H1 (cell line): Measurements from ENCODE around the gene SAMM50. TPM values are rescaled to one million over a fixed set of nuclear protein-coding genes. Genes with fewer than 3 reads are reported as not detected.

Source experiments
- E2F6 ChIP-seq: IDR thresholded peaks from 2 replicates; pipeline ENCODE4 v1.6.1; 2012; ENCODE audit warnings: inconsistent platforms
- FOSL1 ChIP-seq: IDR thresholded peaks from 2 replicates; pipeline ENCODE4 v1.6.1; 2011; ENCODE audit warnings: mild to moderate bottlenecking, low read depth, low read length, moderate library complexity; ENCODE audit not compliant: insufficient read depth
- GTF2F1 ChIP-seq: IDR thresholded peaks from 2 replicates; pipeline ENCODE4 v1.6.1; 2012; ENCODE audit warnings: low read depth, low read length, improper control_type of control experiment, borderline replicate concordance
- KDM5A ChIP-seq: fragments of 200-600 bp; IDR thresholded peaks from 2 replicates; pipeline ENCODE4 v1.7.1; 2012; ENCODE audit warnings: mild to moderate bottlenecking, low read length, inconsistent platforms, mixed read lengths
- PHF8 ChIP-seq: fragments of 200-600 bp; sonication (generic); conservative IDR thresholded peaks from 2 replicates; pipeline ENCODE4 v1.7.1; 2012; ENCODE audit warnings: low read depth, mild to moderate bottlenecking, inconsistent platforms, low read length, moderate library complexity
- SIN3A ChIP-seq, 2 experiments: IDR thresholded peaks in 1 of 2; conservative IDR thresholded peaks in 1 of 2; 2 replicates each; pipeline ENCODE4 v1.6.1; 2011 to 2012; ENCODE audit warnings: low read length in 2 of 2, improper control_type of control experiment in 1 of 2, low read depth in 1 of 2, mild to moderate bottlenecking in 1 of 2
- TAF1 ChIP-seq: IDR thresholded peaks from 2 replicates; pipeline ENCODE4 v1.6.1; 2011; ENCODE audit warnings: mild to moderate bottlenecking, low read depth, low read length
- polyA plus RNA-seq, 7 experiments: library from polyadenylated mRNA; depleted of rRNA in 3 of 7; stranded (reverse) in 5 of 7; unstranded in 2 of 7; fragments of >200 nt in 5 of 7; fragments of 200-250 nt in 2 of 7; gene quantifications; 1 replicate in 5 of 7; 2 replicates in 1 of 7; 4 replicates in 1 of 7; pipeline versions ENCODE4 v1.2.1 to v1.2.3, GENCODE V29; 2011 to 2013; ENCODE audit warnings: missing spikeins in 2 of 7, mixed read lengths in 2 of 7
- total RNA-seq: library from RNA; stranded (reverse); fragmentation: NEBNext Ultra II Directional; extraction: Animal tissue kit (Norgen Biotek cat#: 25700); gene quantifications from 2 replicates; pipeline ENCODE4 v1.2.1, GENCODE V29; 2021

SAMM50 gene
- total and polyA plus RNA-seq, 2 of the 8 experiments (the other 6 are each of a cell fraction or from before 2014, with no cell fraction given), result 45.4 to 70.3 TPM

- TF ChIP-seq FOSL1 (no peak), GTF2F1 (no peak), TAF1 (peak; percentile 70; the same call in 1 of the 2 replicates), PHF8 (peak; percentile 70; the same call in 1 of the 2 replicates), SIN3A (conservative IDR thresholded peaks at IDR 0.05 in 1 of 2, IDR thresholded peaks at IDR 0.05 in 1 of 2; ENCODE audit: low read depth in 1 of 2, low read length in 2 of 2) (peak; percentile 43 to 70; a peak in 2 of 4 replicates), E2F6 (peak; percentile 57), KDM5A (peak; percentile 77)
These were observed at the start of gene SAMM50 (continued) for GRCh38 chr22:43955040-43955882.
